Measurements from ENCODE around the gene MAST2.
"Not testable (repeated sequence)": the region's sequence is repeated elsewhere in the genome, so short reads cannot be mapped to it uniquely, and the experiment has no call there.

MAST2 gene

DNA sequence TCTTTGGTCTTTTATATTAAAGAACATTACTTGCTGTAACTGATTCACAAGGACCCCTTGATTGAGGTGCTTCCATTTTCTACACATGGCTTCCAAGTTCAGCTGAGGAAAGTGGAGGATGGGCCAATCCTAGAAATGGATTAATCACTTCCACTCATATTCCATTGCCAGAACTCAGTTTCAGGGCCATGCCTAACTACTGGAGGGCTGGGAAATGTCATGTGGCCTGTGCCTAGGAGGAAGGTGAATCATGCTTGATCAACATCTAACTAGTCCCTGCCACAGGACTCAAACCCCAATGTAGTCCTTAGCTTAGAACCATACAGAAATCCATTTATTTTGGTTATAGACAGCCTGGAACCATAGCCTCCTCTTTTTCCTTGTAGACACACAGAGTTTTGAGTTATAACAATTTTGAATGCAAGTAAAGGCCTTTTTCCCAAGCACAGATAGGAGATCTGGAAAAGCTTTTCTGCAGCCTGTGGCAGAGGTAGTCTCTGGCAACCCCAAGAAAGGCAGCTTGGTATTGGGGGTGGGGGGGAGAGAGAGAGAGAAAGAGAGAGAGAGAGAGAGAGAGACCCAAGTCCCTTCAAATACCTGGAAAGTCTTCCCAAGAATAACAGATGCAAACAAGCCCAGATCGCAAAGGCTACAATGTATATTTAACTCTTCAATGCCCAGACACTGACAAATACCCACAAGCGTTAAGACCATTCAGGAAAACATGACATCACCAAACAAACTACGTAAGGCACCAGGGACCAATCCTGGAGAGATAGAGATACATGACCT lies 12.5 kb downstream of the MAST2 start:
- DNase-seq: no peak

GRCh38 chr1:45820173-45820572 lies 16.8 kb downstream of the MAST2 start:
- DNase-seq: no peak

DNA sequence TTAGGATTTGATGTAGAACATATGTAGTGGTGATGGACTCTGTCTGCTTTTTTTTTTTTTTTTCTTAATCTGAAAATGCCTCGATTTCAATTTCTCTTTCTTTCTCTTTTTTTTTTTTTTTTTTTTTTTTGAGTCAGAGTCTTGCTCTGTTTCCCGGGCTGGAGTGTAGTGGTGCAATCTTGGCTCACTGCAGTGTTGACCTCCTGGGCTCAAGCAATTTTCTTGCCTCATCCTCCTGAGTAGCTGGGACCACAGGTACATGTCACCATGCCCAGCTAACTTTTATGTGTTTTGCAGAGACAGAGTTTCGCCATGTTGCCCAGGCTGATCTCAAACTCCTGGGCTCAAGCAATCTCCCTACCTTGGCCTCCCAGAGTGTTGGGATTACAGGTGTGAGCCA lies 17.4 kb downstream of the MAST2 start:
- no peak for DNase-seq

GRCh38 chr1:45822644-45823043 lies 19.2 kb downstream of the MAST2 start:
- no peak for DNase-seq

DNA sequence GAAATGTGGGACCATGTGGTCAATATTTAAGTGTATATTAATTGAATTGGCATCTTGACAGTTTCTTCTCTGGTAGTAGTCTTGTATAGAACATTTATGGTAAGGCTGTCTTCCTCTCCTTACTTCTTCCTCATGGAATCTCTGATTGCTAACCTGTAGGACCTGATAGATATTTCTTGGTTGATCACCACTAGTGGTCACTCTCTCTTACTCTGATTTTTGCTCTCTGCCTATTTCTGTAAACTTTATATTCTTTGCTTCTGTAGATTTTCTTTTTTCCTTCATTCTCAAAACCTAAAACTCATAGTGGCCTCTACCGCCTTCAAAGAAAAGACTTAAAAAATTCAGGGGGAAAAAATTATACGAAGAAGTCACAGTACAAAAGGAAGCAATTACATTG lies 21.2 kb downstream of the MAST2 start:
- DNase-seq: no peak

DNA sequence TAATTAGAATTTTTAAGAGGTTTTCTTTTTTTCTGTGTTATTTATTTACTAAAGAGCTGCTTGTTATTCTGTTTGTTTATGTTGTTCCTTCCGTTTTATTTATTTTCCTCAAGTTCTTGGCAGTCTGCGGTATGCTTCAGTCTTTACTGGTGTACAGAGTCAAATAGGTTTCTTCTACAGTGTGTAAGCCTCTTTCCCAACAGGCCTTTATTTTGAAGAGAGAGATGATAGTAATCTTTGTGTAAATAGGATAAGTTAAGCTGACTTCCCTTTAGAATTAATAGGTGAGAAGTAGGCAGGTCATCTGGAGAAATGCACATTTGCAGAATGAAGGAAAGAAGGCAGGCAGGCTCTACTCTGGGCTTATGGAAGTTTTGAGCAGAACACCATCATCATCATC lies 23.8 kb downstream of the MAST2 start:
- no peak for DNase-seq

- no peak for DNase-seq
Observed at GRCh38 chr1:45828841-45829240, 25.4 kb downstream of the MAST2 start.

- DNase-seq: no peak
Observed at GRCh38 chr1:45833361-45833760, 29.9 kb downstream of the MAST2 start.

DNA sequence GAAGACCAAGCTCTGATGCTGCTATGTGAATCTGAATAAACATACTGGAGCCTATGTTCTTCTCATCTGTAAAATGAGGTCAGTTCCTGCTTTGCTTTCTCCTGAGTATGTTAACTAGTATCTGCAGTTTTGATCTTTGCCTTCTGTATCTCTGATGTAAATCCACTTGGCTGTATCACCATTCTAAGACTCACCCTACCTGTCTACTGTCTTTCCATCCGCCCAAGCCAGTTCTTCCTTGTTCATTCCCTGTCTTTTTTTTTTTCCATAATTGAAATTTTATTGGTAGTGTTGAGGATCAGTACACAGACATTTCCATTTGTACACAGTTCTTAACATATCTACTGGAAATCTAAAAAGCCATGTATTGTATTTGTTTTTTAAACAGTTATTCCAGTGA lies 31.3 kb downstream of the MAST2 start:
- DNase-seq: no peak

GRCh38 chr1:45836451-45836850 lies 33.0 kb downstream of the MAST2 start:
- DNase-seq: no peak

GRCh38 chr1:45836861-45837260 lies 33.4 kb downstream of the MAST2 start:
- DNase-seq: not testable (repeated sequence)

DNA sequence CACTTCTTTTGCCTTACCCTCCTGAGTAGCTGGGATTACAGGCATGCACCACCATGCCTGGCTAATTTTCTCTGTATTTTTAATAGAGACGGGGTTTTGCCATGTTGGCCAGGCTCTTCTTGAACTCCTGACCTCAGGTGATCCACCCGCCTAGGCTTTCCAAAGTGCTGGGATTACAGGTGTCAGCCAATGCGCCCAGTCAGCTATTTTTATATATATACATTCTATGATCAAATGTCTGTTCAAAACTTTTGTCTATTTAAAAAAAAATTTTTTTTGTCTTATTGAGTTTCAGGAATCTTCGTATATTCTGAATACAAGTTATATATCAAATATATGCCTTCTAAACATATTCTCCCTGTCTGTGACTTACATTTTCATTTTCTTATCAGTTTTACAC lies 34.9 kb downstream of the MAST2 start:
- not testable (repeated sequence) for DNase-seq

DNA sequence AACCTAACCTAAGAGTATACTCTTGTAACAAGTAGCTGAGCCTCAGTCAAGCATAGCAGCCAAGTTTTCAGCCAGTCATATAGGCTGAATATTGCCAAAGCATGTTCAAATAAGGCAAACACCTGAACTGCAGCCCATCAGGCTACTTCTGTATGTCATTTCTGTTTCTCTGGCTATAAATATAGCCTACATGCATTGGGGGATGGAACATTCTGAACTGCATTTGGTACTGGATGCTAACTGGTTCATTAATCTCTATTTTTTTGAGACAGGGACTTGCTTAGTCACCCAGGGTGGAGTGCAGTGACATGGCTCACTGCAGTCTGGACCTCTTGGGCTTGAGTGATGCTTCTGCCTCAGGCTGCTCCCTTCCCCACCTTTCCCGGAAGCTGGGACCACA lies 37.3 kb downstream of the MAST2 start:
- no peak for DNase-seq

DNA sequence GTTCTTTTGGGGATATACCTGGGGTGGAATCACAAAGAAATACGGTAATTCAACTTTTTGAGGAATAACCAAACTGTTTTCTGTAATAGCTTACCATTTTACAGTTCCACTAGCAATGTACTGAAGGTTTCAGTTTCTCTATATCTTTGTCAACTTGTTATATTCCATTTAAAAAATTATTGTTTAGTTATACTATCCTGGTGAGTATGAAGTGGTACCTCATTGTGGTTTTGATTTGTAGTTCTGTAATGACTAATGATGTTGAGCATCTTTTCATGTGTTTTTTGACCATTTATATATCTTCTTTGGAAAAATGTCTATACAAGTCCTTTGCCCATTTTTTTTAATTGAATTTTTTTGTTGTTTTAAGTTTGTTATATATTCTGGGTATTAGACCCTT lies 39.4 kb downstream of the MAST2 start:
- DNase-seq: no peak

DNA sequence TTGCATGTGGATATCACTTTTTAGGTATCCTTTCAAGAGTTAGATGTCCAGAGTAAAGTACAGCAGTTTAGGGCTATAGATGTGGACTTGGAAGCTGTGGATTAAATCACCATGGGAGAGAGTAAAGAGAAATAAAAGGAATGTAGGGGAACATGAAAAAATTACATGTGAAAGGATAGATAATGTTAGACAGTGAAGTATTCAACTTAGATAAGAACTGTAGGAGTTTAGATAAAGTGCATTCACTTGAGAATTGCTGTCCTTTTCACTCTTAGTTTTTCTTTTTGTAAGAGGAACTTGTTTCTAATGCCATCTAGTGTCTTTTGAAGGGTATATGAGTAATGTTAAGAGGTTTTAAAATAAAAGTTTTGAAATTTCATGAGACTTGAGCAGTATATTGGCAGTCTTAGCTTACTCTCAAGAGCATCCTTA lies 40.1 kb downstream of the MAST2 start:
- DNase-seq: no peak

DNA sequence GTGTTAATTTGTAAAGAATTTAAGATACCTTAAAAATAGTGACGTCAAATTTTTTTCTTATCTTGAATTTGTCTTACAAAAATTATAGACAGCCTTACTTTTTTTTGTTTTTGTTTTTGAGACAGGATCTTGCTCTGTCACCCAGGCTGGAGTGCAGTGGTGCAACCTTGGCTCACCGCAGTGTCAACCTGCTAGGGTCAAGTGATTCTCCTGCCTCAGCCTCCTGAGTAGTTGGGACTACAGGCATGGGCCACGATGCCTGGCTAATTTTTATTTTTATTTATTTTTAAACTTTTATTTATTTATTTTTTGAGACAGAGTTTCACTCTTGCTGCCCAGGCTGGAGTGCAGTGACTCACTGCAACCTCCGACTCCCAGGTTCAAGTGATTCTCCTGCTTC lies 40.6 kb downstream of the MAST2 start:
- DNase-seq: not testable (repeated sequence)

- DNase-seq: no peak
Observed at GRCh38 chr1:45846931-45847330, 43.5 kb downstream of the MAST2 start.

DNA sequence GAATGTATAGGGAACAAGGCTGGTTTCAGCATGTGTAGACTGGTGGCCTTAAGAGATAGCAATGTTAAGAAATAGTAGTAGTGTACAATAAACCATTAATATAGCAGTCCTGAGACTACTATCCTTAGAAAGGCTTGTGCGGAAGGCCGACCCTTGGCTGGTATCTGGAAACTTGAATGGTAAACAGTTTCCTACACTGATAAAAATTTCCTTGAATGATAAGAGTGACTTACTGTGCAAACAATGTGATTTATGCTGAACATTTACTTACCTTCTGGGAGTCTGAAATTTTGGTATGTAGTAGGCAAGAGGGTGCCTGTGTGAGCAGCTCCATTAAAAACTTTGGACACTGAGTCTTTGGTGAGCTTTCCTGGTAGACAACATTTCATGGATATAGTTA lies 44.7 kb downstream of the MAST2 start:
- DNase-seq: no peak

DNA sequence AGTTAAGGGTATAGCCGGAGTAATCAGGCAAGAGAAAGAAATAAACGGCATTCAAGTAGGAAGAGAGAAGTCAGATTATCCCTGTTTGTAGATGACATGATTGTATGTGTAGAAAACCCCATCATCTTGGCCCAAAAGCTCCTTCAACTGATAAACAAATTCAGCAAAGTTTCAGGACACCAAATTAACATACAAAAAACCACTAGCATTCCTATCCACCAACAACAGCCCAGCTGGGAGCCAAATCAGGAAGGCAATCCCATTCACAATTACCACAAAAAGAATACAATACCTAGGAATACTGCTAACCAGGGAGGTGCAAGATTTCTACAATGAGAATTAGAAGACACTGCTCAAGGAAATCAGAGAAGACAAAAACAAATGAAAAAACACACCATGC lies 45.3 kb downstream of the MAST2 start:
- DNase-seq: no peak

- DNase-seq: no peak
Observed at GRCh38 chr1:45850017-45850416, 46.6 kb downstream of the MAST2 start.

GRCh38 chr1:45854724-45855123 lies 51.3 kb downstream of the MAST2 start:
- DNase-seq: no peak

- DNase-seq: no peak
Observed at GRCh38 chr1:45857101-45857700, 53.8 kb downstream of the MAST2 start.

- not testable (repeated sequence) for DNase-seq
Observed at GRCh38 chr1:45857755-45858492, 54.5 kb downstream of the MAST2 start.

- no peak for DNase-seq
Observed at GRCh38 chr1:45859221-45859620, 55.8 kb downstream of the MAST2 start.

Measured in NCI-H2171 treated with DMSO at 0.1 percent for 48 hours (cell line).